Liver (tissue), 9 donors: Measurements from ENCODE around the gene LPP. TPM values are rescaled to one million over a fixed set of nuclear protein-coding genes. Genes with fewer than 3 reads are reported as not detected.

ENCODE experiments used
- DNase-seq: peaks from one replicate; pipeline ENCODE4 v3.0.0-alpha.2; 2017; ENCODE audit warnings: low spot score
- H3K27ac ChIP-seq, 2 donors: one replicate each; pipeline ENCODE4 v1.7.0; 2013; ENCODE audit warnings: inconsistent platforms in 2 of 2, low read length in 2 of 2, control low read depth in 1 of 2, low read depth in 1 of 2, mild to moderate bottlenecking in 1 of 2
- H3K27me3 ChIP-seq, 4 donors: one replicate each; pipeline versions ENCODE4 v1.6.1 to v1.7.0; 2013; ENCODE audit warnings: low read length in 3 of 4, inconsistent platforms in 1 of 4, mild to moderate bottlenecking in 1 of 4, moderate library complexity in 1 of 4; ENCODE audit not compliant: control insufficient read depth in 4 of 4, insufficient read depth in 4 of 4
- H3K36me3 ChIP-seq, 4 donors: one replicate each; pipeline versions ENCODE4 v1.6.1 to v1.7.0; 2013; ENCODE audit warnings: low read length in 3 of 4, mild to moderate bottlenecking in 3 of 4, low read depth in 1 of 4, moderate library complexity in 1 of 4; ENCODE audit not compliant: control insufficient read depth in 4 of 4, insufficient read depth in 3 of 4
- H3K4me1 ChIP-seq, 4 donors: one replicate each; pipeline versions ENCODE4 v1.6.1 to v1.7.0; 2013; ENCODE audit warnings: low read length in 3 of 4, mild to moderate bottlenecking in 3 of 4, moderate library complexity in 1 of 4; ENCODE audit not compliant: control insufficient read depth in 4 of 4, insufficient read depth in 4 of 4
- H3K4me3 ChIP-seq, 3 donors: one replicate each; pipeline versions ENCODE4 v1.6.1 to v1.7.0; 2013; ENCODE audit warnings: low read length in 3 of 3, control low read depth in 1 of 3, low read depth in 1 of 3, mild to moderate bottlenecking in 1 of 3
- H3K9ac ChIP-seq, 2 donors: one replicate each; pipeline ENCODE4 v1.7.0; 2013; ENCODE audit warnings: low read length in 2 of 2, mild to moderate bottlenecking in 2 of 2, moderate library complexity in 2 of 2, control low read depth in 1 of 2, low read depth in 1 of 2
- H3K9me3 ChIP-seq, 4 donors: one replicate each; pipeline versions ENCODE4 v1.6.1 to v1.7.0; 2013; ENCODE audit warnings: low read length in 3 of 4; ENCODE audit not compliant: control insufficient read depth in 4 of 4
- ATF3 ChIP-seq: IDR thresholded peaks from 2 replicates; pipeline ENCODE4 v1.6.1; 2016; ENCODE audit warnings: antibody characterized with exemption
- EGR1 ChIP-seq, 2 donors: IDR thresholded peaks; 2 replicates each; pipeline ENCODE4 v1.6.1; 2016 to 2018; ENCODE audit warnings: antibody characterized with exemption in 2 of 2, low read depth in 2 of 2
- FOXA1 ChIP-seq: IDR thresholded peaks from 2 replicates; pipeline ENCODE4 v1.6.1; 2016; ENCODE audit warnings: antibody characterized with exemption
- FOXA2 ChIP-seq: IDR thresholded peaks from 2 replicates; pipeline ENCODE4 v1.6.1; 2016; ENCODE audit warnings: antibody characterized with exemption
- HNF4A ChIP-seq, 2 donors: conservative IDR thresholded peaks; 2 replicates each; pipeline ENCODE4 v1.6.1; 2016; ENCODE audit warnings: antibody characterized with exemption in 2 of 2, mild to moderate bottlenecking in 2 of 2
- HNF4G ChIP-seq: IDR thresholded peaks from 2 replicates; pipeline ENCODE4 v1.6.1; 2016; ENCODE audit warnings: antibody characterized with exemption
- NR2F2 ChIP-seq: IDR thresholded peaks from 2 replicates; pipeline ENCODE4 v1.6.1; 2016; ENCODE audit warnings: antibody characterized with exemption
- RAD21 ChIP-seq, 2 donors: IDR thresholded peaks; 2 replicates each; pipeline ENCODE4 v1.6.1; 2016; ENCODE audit warnings: antibody characterized with exemption in 2 of 2, mild to moderate bottlenecking in 2 of 2
- RXRA ChIP-seq, 2 donors: IDR thresholded peaks; 2 replicates each; pipeline ENCODE4 v1.6.1; 2017 to 2018; ENCODE audit warnings: antibody characterized with exemption in 2 of 2, mild to moderate bottlenecking in 1 of 2
- TAF1 ChIP-seq: conservative IDR thresholded peaks from 2 replicates; pipeline ENCODE4 v1.6.1; 2016; ENCODE audit warnings: antibody characterized with exemption, mild to moderate bottlenecking
- YY1 ChIP-seq: IDR thresholded peaks from 2 replicates; pipeline ENCODE4 v1.6.1; 2016; ENCODE audit warnings: antibody characterized with exemption, mild to moderate bottlenecking
- ZBTB33 ChIP-seq: IDR thresholded peaks from 2 replicates; pipeline ENCODE4 v1.6.1; 2016; ENCODE audit warnings: antibody characterized with exemption
- WGBS: extraction: QIAGEN DNeasy Blood & Tissue Kit; methylation state at CpG from one replicate; pipeline ENCODE4 v1.1.7; 2013; 5-methylcytosine and 5-hydroxymethylcytosine counted together
- polyA plus RNA-seq, 2 donors: library from polyadenylated mRNA; stranded (reverse) in 1 of 2; unstranded in 1 of 2; fragments of 200-250 nt in 1 of 2; fragments of >200 nt in 1 of 2; fragmentation: Nextera tagmentation in 1 of 2; extraction: Ambion mirVana in 1 of 2; gene quantifications; one replicate each; pipeline versions ENCODE4 v1.2.1 to v1.2.3, GENCODE V29; 2013 to 2015
- total RNA-seq, 2 donors: library from RNA; depleted of rRNA; stranded (reverse); fragments of >200 nt; gene quantifications; one replicate each; pipeline ENCODE4 v1.2.3, GENCODE V29; 2014
- TF ChIP-seq, protein P1 (sequence below): fragments of 150-350 bp; IDR thresholded peaks from 2 replicates; pipeline ENCODE4 v1.5.1; 2017; ENCODE audit warnings: improper control_type of control experiment, low read depth, low read length; ENCODE audit not compliant: missing input control
- TF ChIP-seq, protein P2 (sequence below): IDR thresholded peaks from 2 replicates; pipeline ENCODE4 v1.6.1; 2016; ENCODE audit warnings: antibody characterized with exemption, mild to moderate bottlenecking
- TF ChIP-seq, protein P3 (sequence below): IDR thresholded peaks from 2 replicates; pipeline ENCODE4 v1.6.1; 2016; ENCODE audit warnings: antibody characterized with exemption
- donor health status: healthy.
- donor health status: healthy.
- donor health status: healthy.
- donor health status: healthy.
- donor health status: healthy.

Gene LPP
- total and polyA plus RNA-seq, 4 donors: 3.3 to 53.7 (median 28.2) TPM

DNA sequence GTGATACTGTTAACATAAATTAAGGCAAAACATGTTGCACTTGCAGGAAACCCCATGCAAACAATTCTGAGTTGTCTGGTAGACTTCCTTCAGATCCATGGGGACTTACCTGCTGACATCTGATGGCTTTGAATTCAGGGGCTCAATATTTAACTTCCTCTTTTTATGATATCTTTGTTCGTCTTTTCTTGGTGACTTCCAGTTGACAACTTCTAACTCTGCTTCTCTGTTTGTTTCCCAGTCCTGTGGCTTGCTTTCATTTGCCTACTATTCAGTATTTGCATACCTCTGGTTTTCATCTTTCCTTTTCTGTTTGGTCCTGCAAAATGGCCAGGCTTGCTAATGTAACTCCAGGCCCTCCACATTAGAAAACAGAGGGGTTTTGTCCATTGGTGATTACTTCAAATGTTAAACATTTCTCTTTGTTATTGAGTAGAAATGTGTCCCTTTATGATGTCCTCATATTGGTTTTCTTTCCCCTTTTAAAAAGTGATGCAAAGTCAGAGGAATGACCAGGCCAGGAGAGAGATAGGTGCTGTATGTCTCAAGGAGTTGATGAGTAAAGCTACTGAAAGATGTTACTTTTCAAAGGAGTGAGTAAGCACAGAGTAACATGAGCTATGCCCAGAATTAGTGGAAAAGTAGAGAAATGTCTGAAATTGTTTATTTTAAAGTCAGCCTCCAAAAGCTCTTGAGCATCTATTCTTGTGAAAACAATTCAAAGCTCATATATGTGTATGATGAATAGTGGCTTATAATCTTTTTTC lies 335.9 kb downstream of the LPP start:
- Histone ChIP-seq H3K9ac (no peak overlapping the region), H3K9me3 (no peaks in the 10 kb centered on the region), H3K27ac (no peak overlapping the region), H3K27me3 (no peaks in the 10 kb centered on the region), H3K4me3 (no peak overlapping the region), H3K36me3 (peaks cover 0 to 9% (median 4%) of the 10 kb centered on the region in 4 donors), H3K4me1 (no peaks in the 10 kb centered on the region)
- 83% methylated on average over 1 of the region's 1 CpG for WGBS
- TF ChIP-seq NR2F2: no peak
- TF ChIP-seq, protein P1, sequence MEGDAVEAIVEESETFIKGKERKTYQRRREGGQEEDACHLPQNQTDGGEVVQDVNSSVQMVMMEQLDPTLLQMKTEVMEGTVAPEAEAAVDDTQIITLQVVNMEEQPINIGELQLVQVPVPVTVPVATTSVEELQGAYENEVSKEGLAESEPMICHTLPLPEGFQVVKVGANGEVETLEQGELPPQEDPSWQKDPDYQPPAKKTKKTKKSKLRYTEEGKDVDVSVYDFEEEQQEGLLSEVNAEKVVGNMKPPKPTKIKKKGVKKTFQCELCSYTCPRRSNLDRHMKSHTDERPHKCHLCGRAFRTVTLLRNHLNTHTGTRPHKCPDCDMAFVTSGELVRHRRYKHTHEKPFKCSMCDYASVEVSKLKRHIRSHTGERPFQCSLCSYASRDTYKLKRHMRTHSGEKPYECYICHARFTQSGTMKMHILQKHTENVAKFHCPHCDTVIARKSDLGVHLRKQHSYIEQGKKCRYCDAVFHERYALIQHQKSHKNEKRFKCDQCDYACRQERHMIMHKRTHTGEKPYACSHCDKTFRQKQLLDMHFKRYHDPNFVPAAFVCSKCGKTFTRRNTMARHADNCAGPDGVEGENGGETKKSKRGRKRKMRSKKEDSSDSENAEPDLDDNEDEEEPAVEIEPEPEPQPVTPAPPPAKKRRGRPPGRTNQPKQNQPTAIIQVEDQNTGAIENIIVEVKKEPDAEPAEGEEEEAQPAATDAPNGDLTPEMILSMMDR: no peak
- DNase-seq: no peak

- WGBS: 98% methylated on average over 11 of the region's 11 CpGs
- Histone ChIP-seq H3K27me3 (no peaks in the 10 kb centered on the region), H3K4me1 (no peaks in the 10 kb centered on the region), H3K36me3 (peaks cover 0 to 4% (median 2%) of the 10 kb centered on the region in 4 donors), H3K9ac (no peak overlapping the region), H3K9me3 (no peaks in the 10 kb centered on the region), H3K27ac (no peak overlapping the region), H3K4me3 (no peak overlapping the region)
- no peak for DNase-seq
- TF ChIP-seq, protein P2, sequence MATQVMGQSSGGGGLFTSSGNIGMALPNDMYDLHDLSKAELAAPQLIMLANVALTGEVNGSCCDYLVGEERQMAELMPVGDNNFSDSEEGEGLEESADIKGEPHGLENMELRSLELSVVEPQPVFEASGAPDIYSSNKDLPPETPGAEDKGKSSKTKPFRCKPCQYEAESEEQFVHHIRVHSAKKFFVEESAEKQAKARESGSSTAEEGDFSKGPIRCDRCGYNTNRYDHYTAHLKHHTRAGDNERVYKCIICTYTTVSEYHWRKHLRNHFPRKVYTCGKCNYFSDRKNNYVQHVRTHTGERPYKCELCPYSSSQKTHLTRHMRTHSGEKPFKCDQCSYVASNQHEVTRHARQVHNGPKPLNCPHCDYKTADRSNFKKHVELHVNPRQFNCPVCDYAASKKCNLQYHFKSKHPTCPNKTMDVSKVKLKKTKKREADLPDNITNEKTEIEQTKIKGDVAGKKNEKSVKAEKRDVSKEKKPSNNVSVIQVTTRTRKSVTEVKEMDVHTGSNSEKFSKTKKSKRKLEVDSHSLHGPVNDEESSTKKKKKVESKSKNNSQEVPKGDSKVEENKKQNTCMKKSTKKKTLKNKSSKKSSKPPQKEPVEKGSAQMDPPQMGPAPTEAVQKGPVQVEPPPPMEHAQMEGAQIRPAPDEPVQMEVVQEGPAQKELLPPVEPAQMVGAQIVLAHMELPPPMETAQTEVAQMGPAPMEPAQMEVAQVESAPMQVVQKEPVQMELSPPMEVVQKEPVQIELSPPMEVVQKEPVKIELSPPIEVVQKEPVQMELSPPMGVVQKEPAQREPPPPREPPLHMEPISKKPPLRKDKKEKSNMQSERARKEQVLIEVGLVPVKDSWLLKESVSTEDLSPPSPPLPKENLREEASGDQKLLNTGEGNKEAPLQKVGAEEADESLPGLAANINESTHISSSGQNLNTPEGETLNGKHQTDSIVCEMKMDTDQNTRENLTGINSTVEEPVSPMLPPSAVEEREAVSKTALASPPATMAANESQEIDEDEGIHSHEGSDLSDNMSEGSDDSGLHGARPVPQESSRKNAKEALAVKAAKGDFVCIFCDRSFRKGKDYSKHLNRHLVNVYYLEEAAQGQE: no peak
- TF ChIP-seq, protein P1: no peak
- TF ChIP-seq TAF1 (no peak), RAD21 (IDR thresholded peaks at IDR 0.05) (no peak), ZBTB33 (no peak), HNF4G (no peak), NR2F2 (no peak), HNF4A (conservative IDR thresholded peaks at IDR 0.05) (no peak), FOXA2 (no peak), YY1 (no peak), ATF3 (no peak), RXRA (IDR thresholded peaks at IDR 0.05) (no peak), FOXA1 (no peak), EGR1 (IDR thresholded peaks at IDR 0.05; ENCODE audit: low read depth in 2 of 2) (no peak)
- TF ChIP-seq, protein P3, sequence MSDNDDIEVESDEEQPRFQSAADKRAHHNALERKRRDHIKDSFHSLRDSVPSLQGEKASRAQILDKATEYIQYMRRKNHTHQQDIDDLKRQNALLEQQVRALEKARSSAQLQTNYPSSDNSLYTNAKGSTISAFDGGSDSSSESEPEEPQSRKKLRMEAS: no peak
Measured at GRCh38 chr3:188490416-188490815, 336.5 kb downstream of the LPP start.
